ENCODE data around the gene GGTA1.
"Not testable (repeated sequence)": the region's sequence is repeated elsewhere in the genome, so short reads cannot be mapped to it uniquely, and the experiment has no call there.

The GGTA1 gene

DNA sequence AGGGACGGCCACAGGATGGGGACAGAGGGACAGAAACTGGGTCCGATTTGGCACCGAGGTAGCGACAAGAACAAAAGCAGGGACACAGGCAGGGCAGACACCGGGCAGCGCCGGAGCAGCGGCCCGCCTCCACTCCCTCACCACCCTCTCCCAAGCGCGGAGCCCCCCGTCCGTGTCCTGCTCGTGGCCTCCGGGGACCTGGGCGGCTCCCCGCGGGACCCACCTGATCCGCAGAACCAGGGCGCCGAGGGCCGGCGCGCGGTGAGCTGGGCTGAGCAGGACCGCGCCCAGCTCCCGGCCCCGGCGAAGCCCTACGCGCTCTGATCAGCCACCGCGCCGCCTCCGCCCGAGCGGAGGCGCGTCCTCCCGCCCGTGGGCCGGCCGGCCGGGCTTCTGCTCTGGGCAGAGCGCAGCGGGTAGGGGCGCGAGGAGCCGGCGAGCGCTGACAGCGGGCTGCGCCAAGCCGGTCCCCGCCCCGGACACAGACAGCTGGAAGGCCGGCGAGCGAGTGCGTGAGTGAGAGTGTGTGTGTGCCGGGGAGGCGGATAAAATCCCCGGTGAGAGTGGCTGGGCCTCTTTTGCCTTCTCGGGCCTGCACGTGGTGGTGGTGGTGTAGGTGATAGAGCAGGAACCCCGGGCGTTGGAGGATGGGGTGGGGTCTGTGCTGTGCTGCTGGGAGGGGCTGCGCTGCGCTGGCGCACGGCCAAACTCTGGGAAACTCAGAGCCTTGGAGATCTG lies at the start of gene GGTA1:
TSS of gene GGTA1 (minus strand) at position 418 of the 738 bp plus-strand sequence. CDS start 31,922 bp downstream, outside the sequence.
- no peak for DNase-seq

DNA sequence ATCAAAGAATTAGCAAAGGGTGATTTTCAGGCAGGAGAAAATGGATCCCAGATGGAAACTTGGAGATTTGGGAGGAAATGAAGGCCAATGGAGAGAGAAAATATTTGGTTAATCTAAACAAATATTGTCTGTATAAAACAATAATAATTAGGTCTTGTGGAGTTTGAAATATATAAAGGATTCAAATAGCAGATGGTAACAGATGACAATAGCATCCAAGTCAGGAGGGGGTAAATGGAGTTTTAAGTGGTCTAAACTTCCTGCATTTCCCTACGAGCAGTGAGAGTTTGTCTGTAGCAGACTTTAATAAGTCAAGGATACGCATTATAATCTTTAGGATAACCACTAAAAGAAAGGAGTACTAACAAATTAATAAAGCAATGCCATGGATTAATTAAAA lies 49.0 kb upstream of the GGTA1 start:
- no peak for DNase-seq

DNA sequence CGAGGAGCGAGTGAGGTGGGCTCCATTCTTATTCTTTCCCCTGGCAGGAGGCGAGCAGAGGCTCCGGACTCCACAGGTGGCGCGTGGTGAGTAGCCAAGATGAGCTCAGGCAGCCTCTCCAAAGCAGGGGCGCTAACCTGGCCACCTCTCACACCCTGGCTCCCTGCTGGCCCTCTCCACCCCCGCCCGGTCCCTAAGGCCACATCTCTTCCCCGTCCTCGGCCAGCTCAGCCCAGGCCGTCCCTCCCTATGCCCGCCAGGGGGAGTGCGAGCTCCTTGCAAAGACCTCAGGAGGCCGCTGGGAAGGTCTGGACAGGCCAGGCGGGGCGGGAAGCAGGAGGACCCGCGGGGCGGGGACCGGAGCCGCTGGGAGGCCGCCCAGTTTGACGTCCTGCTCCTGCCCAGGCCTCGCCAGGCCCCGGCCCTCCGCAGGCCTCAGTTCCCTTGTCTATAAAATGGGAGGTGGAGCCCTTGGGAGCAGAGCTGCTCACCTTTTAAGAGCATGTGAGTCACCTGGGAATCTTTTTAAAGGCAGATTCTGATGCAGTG lies 46.3 kb upstream of the GGTA1 start:
- DNase-seq = peak; percentile 81

DNA sequence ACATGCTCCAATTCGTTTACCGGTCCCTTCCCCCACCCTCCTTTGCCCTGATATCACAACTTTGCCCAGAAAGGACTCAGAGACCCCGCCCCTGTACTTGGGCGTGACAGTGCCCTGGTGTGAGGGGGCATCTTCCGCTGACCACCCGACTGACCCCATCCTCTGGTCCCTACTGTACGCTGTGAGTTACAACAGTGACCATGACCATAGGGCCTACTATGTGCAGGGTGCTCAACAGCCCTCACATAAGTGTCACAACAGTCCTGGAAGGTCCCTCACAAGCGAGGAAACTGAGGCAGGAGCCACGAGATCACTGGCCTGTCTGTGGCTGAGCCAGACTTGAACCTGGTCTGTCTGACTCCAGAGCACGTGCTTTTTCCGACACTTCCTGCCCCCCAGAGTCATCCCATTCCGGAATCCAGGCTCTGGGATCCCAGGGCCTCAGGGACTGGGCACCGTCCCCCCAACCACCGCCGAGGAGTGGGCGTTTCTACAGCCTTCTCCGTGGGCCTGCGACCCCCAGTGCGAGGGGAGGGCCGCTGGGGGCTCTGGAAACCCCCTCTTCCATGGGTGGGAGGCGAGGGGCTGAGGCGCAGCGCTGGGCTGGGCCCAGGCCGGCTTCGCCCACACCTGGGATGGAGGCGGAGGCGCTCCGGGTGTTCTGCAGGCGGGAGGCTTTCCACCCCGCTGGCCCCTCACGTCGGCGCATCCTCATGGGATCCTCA lies 45.7 kb upstream of the GGTA1 start:
- no peak for DNase-seq

GRCh38 chr9:121542025-121542424 lies 42.4 kb upstream of the GGTA1 start:
- no peak for DNase-seq

DNA sequence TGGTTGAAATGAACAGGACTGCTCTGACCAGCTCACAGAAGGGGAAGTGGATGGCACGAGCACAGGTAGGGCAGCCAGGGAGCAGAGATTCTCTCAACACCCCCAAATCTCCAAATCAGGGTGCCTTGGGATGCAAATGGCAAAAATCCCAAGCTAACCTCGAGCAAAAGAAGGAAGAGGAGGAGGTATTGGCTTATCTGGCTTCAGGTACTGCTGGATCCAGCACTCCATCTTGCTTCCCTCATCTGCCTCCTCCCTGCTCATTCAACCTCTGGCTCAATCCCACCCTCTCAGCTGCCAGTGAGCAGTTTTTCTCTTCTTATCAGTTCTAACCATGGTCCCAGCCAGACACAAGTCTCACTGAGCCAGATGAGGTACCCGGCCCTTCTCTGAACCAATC lies 41.6 kb upstream of the GGTA1 start:
- DNase-seq = no peak

DNA sequence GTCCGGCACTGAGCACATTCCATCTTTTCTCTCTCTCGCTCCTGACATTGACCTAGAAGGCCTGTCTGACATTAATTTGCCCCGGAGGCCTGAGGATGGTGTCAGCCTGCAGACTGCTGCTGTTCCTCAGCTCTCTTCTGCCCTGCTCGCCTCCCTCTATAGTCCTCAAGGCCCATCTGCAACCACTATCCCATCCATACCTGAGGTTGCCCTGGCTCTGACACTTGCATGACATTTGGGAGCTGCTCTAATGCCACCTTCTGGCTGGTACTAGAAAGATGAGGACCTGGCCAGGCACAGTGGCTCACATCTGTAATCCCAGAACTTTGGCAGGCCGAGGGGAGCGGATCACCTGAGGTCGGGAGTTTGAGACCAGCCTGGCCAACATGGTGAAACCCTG lies 38.6 kb upstream of the GGTA1 start:
- DNase-seq = no peak

- DNase-seq = no peak
Observed at GRCh38 chr9:121537283-121537682, 37.6 kb upstream of the GGTA1 start.

- no peak for DNase-seq
Observed at GRCh38 chr9:121532881-121533280, 33.2 kb upstream of the GGTA1 start.

- DNase-seq = no peak
Observed at GRCh38 chr9:121529237-121529987, 29.8 kb upstream of the GGTA1 start.

DNA sequence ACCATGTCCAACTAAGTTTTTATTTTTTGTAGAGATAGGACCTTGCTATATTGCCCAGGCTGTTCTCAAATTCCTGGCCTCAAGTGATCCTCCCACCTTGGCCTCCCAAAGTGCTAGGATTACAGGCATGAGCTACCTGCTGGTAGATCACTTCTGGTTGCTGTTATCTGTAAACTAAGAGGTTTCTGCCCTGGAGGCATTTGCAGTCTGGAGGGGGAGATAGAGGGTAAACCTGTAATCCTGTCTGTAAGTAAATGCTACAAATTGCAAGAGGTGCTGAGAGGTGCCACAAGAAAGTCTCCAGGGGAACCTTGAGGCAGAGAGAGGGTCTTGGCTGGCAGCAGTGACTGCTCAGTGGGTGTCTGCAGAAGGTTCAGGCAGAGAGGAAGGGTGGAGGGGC lies 29.0 kb upstream of the GGTA1 start:
- no peak for DNase-seq

DNA sequence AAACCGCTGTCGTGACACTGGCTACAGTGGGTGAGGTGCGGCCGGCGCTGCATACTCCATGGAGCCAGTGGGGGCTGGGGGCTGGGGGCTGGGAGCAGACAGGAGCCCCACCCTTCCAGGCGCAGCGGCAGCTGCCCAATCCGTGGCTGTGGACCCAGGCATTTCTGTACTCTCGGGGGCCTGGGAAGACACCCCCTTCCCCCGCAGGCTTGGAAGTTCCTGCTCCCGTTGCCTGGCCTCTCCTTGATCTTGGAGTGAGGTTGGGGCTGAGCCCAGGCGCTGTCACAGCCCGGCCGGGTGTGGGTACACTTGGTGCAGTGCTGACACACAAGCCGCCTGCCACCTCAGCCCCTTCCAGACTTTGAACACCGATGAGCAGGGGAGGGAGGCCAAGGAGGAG lies 27.7 kb upstream of the GGTA1 start:
- DNase-seq = no peak

- not testable (repeated sequence) for DNase-seq
Observed at GRCh38 chr9:121519688-121520087, 20.0 kb upstream of the GGTA1 start.

DNA sequence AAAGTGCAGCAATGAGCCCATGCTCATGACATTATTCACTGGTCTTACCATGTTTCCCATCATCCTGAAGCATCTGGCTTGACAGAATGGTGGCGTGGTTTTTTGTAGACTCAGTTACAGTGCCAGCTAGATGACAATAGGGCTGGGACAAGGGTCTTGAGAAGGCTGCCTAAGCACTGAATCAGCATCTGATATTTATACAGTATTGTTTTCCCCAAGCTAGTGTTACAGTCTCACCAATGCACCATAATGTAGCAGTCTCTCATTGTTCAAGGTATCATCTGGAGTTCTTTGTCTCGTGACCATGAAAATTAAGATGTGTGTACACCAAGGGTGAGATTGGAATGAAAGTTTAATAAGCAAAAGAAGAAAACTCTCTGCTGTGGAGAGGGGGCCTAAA lies 19.0 kb upstream of the GGTA1 start:
- DNase-seq = no peak

GRCh38 chr9:121513166-121513565 lies 13.5 kb upstream of the GGTA1 start:
- DNase-seq = not testable (repeated sequence)

DNA sequence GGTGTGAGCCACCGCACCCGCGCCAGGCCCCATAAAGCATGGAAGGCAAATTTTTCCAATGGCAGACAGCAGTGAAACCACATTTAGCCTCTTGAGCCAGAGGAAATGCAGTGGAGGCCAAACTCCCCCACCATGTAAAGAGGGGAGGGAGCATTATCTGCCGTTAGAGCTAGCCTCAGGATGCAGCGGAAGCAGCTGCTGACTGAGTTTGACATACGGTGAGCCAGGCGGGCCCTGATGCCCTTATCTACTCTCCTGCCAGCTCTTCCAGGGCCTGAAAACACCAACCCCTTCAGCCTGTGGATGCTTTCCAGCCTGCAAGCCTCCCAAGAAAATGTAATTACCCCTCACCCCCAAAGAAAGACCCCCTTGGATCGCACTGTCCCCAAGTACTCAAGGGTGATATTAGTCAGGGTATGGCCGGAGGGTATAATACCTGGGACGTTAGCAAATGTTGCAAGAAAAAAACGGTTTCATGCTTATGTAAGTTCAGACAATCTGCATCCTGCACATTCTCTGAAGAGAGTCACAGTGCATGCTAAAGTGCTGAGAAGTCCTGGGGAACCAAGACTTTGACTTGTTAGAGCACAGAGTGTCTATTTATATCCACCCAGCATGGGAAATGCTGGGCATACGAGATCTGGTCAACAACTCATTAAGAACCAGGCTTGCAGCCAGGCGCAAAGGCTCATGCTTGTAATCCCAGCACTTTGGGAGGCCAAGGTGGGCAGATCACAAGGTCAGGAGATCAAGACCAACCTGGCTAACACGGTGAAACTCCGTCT lies 11.3 kb upstream of the GGTA1 start:
- no peak for DNase-seq

DNA sequence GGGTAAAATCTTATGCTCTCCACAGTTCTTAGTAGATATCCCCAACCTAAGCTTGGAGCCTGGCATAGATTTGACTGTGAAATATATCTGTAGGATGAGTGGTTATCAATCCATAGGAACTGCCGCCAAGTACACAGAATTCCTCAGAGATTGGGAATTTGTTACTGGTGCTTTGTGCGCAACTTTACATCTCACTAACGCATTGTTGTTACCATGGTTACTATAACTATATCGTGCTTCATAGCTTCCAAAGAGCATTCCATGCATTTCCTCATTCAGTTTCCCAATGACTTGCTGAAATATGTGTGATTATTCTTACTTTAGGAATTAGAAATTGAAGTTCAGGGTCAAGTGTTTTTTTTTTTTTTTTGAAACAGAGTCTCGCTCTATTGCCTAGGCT lies 9.5 kb upstream of the GGTA1 start:
- DNase-seq = no peak

GRCh38 chr9:121508415-121508814 lies 8.8 kb upstream of the GGTA1 start:
- no peak for DNase-seq

DNA sequence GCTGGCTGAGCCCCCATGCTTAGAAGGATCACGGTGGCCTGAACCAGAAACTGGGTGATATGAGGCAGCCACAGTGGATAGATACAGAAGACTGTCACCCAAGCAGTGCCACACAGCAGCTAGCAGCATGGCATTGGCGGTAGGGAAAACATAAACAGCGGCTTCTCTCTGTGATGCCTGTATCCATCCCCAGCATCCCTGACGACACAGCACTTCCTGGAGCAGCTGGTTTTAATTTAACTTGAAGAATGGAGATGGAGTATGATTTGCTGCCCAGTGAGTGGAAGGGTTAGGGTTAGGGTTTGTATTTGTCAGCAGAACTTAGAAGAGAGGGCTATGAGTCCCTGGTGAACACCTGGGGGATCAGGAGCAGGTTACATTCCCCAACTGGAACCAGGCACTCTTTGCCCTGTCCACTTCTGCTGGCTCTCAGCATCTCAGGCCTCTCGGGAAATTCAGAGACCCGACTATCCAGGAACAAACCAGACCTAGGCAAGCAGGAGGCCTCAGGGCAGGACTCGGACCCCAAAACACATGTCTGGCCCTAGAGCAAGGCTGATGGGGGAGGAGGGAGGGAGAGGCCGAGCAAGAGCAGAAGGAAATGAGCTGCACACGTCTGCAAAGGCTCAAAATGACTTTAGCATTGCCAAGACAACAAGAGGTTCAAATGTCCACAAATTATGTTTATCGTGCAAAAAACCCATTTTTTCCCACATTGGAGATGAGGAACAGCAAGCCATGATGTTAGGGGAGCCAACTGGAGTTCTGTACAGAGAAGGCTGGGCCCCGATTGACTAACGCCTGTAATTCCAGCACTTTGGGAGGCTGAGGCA lies 6.5 kb upstream of the GGTA1 start:
- no peak for DNase-seq

DNA sequence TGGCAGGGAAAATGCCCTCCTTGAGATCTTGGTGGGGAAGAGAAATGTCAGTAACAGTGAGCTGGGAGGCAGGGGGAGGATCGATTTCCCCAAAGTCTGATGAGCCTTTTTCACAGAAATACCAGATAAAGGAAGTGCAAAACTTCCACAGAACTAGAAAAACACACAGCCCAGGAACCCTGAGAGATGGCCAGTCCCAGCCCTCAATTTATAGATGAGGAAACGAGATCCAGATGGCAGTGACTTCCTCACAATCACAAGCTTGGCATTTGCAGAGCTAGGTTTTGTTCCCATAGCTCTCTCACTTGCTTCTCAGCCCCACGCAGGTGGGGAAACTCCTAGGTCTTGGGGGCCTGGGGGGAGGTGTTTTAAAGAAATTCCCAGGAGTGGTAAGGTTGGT lies 3.8 kb upstream of the GGTA1 start:
- DNase-seq = no peak

DNA sequence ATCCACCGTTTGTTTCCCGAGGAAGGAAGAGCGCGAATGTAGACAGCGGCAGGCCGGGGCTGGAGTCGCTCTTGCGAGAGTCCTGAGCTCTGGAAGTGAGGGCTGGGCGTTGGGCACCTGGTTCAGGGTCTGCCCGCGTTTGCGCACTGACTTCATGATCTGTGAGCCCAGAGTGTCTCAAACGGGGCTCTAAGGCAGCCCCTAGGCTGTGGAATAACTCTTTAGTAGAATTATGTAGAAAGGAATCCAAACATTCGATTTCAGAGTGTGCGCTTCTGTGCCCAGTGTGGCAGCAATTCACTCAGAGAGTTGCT lies 478 bp upstream of the GGTA1 start:
- DNase-seq = no peak

- DNase-seq = no peak
Observed at GRCh38 chr9:121499177-121499426, 542 bp downstream of the GGTA1 start.

All from activated CD4-positive, alpha-beta T cell treated with anti-CD3 and anti-CD28 coated beads, Interleukin-10, Interleukin-2, amounts not matched to agents 100 ng/mL and 50 ng/mL, durations not matched to agents 16 hours and 8 hours (primary cell).